HG03575 (cell line): ENCODE data around the gene DLGAP3.

Source experiments
- ATAC-seq: cut with Tn5 transposase; IDR thresholded peaks from one replicate; pipeline ENCODE4 v1.9.1; 2021; ENCODE audit not compliant: unreplicated experiment, insufficient number of reproducible peaks, low FRiP score; ENCODE audit errors: extremely low read depth

Gene DLGAP3

DNA sequence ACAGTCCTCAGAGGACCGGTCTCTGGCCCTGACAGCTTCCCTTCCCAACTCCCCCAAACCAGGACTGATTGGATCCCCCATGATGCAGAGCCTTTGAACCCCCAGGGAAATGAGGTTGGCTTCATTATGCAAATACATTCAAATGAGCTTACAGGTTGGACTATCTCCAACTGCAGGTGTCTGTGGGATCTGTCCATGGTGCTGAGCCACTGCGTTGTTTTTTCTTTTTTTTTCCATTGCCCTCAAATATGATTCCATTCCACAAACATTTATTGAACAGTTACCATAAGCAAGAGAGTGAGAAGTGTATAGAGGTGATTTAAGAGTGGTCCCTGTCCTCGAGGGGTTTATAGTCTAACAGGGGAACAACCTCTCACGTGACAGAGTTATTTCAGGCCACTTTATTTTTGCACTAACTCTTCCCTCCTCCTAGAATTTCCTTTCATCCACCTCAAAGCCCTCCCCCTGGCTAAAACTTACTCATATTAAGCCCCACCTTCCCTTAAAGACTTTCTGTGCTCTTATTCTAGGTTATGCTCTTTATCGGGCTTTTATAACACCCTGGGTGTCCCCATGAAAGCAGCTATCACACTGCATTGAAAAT is 21.9 kb downstream of the DLGAP3 start:
- no peak for ATAC-seq

- no peak for ATAC-seq
These were observed 22.7 kb downstream of the DLGAP3 start for GRCh38 chr1:34906756-34907155.

DNA sequence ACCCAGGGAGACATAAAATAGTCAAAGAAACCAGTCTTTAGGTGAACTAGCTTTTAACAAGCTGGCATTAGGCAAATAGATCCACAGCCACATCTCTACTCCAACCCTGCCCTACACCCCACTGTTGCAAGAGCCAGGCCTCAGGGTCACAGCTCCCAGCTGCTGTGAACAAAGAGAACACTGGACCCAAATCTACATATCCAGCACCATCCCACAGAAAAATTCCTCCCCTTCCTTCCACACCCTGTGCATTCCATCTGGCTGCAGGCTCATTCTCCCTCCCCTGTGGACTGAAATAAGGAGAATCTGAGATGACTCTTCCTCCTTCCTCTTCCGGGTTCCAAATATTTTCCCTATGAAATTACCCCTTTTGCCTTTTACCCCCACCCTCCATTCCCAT is 23.2 kb downstream of the DLGAP3 start:
- ATAC-seq, result no peak

DNA sequence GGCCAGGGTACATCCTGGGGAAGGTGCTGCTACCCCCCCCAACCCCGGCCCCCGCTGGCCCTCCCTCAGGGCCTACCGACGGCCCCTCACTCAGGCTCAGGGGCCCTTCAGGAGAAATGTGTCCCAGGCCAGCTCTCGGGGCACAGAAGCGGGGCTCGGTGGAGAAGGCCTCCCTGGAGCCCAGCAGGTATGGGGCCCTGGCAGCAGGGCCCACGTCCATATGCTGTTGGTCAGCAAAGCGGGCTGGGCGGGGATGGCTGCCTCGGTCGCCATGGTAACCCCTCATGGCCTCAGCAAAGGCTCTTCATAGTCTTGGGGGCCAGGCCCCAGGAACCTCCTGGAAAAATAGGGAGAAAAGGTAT is 24.4 kb downstream of the DLGAP3 start:
- ATAC-seq, result no peak

GRCh38 chr1:34904236-34905097 is 25.0 kb downstream of the DLGAP3 start:
- no peak for ATAC-seq

GRCh38 chr1:34901919-34902318 is 27.5 kb downstream of the DLGAP3 start:
- no peak for ATAC-seq

DNA sequence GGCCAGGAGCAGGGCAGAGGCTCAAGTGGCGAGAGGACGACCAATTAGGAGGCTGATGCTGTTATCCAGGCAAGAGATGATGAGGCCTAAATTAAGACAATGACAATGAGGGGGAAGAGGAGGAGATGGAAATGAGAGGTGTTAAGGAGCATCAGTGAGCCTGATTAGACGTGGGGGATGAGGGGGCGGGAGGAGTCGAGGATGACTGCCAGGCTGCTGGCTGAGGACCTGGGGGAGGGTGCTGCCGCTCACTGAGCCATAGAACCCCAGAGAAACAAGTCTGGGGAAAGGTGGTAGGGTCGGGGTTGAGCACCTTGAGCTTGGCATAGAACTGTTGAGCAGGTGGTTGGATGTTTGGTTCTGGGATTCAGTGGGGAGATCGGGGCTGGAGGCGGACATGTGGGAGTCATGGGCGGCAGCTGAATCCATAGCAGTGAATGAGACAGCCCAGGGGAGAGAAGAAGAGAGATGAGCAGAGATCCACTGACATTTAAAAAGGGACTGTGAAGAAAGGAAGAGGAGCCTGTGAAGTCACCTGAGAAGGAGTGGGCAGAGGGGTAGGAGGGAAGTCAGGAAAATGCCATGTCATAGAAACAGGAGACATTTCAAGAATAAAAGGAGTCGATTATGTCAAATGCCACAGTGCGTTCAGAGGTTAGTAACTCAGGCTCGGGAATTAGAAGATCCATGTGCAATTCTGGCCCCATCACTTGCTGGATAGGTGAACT is 28.5 kb downstream of the DLGAP3 start:
- ATAC-seq, result no peak

DNA sequence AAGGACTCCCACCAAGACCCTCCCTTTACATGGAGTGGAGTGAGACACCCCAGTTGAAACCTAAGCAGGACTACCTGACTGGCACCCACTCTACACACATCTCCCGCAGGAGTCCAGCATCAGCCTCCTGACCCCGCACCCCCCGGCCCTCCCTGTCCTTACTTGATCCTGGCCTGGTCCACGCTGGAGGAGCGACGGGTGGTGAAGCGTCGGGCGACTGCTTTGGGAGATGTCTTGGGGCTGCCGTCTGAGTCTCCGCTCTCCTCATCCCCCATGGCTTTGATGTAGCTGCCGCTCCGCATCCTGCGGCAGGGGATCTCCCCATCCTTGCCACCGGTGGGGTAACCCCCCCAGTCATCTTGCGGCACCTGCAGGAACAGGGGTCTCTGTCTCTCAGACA is 29.5 kb downstream of the DLGAP3 start:
- ATAC-seq, result no peak

DNA sequence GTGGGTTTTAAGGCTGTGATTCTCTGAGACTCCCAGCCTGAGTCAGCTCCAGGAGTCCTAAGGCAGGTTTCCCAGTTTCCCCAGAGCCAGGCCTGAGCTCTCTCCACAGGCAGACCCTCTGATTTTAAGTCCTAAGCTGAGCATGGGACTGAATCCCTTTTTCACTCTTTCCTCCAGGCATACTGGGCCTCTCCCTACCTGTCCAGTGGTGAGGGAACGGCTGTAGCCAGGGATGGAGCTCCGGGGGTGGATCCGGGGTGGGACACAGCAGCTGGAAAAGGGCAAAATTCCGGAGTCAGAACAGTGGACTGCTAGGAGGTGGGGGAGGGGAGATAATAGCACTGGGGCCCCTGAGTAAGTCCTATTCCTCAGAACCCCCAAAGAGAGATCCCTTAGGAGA is 30.0 kb downstream of the DLGAP3 start:
- no peak for ATAC-seq

DNA sequence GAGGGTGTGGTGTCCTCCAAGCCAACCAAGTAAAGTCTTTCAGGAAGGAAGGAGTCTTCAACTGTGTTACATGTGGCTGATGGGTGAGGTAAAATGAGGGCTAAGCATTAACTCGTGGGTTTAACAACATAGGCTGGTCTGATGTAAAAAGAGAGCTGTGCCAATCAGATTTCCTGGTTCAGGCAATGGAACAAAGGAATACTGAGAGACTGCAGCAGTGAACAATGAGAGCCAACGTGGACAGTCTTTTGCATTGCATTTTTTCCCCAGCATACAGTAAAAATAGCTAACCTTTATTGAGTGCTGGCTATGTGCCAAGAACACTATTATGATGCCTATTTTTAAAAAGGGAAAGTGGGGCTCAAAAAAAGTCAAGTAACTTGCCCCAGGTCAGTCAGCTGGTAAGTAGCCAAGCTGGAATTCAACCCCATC is 31.1 kb downstream of the DLGAP3 start:
- ATAC-seq, result no peak

DNA sequence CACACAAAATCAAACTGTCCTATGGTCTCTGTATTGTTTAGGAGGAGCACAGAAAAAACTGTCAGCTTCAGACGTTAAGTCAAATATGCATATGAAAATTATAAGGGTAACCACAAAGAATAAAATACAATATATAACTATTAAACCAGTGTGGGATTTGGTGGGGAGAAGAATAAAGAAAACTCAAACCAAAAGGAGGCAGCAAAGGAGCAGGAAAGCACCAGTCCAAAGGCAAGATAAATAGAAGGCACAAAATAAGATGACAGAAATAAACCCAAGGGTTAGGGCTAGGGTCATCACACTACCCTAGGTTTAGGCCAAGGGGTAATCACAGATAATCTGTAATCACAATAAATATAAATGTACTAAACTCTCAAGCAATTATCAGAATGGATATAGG is 32.8 kb downstream of the DLGAP3 start:
- no peak for ATAC-seq

- ATAC-seq, result no peak
These were observed 39.7 kb downstream of the DLGAP3 start for GRCh38 chr1:34889705-34890104.

GRCh38 chr1:34887593-34887992 is 41.9 kb downstream of the DLGAP3 start:
- no peak for ATAC-seq

- ATAC-seq, result no peak
These were observed 43.8 kb downstream of the DLGAP3 start for GRCh38 chr1:34885405-34886247.

GRCh38 chr1:34884961-34885360 is 44.5 kb downstream of the DLGAP3 start:
- no peak for ATAC-seq

DNA sequence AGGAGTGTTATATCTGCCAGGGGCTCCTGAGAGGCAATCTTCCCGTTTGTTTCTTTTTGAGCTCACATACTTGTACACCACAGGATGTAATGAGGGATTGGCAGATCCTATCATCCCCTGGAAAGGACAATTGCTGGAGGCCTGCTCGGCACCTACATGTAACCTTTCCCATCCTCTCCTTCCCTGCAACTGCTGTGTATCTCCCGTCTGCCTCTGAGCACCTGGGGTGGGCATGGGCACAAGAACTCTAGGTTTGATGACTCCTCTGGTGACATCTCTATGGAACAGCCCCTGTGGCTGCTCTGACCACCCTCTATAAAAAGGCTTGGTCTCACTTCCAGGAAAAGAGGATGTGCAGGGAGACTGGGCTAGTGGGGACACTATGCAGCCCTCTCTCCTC is 44.9 kb downstream of the DLGAP3 start:
- ATAC-seq, result no peak

DNA sequence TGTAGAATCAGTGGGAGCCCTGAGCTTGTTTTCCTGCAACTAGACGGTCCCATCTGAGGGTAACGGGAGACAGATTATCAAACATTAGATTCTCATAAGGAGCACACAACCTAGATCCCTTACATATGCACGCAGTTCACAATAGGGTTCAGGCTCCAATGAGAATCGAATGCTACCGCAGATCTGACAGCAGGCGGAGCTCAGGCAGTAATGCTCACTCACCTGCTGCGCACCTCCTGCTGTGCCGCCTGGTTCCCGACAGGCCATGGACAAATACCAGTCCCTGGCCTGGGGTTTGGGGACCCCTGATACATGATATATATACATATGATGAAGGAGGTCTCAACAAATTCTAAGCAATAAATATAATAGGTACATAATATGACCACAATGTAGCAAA is 50.2 kb downstream of the DLGAP3 start:
- no peak for ATAC-seq

DNA sequence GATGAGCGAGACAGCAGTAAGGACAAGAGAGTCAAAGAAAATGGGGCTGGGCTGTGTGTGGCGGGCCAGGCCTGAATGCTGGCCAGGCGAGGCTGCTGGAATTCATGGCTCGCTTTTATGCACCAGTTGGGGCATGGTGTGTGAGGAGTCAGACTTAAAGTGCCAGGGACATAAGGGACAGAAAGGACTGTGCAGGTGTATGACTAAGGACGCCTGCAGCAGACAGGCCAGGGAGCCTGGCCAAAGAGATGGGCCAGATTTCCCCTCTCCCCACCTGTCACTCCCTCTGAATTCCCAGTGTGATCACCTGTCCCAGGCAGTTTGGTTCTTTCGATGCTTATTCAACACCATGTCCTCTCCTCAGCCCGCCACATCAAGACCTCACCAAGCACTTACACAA is 53.0 kb downstream of the DLGAP3 start:
- ATAC-seq, result no peak

GRCh38 chr1:34874296-34874952 is 55.0 kb downstream of the DLGAP3 start:
- ATAC-seq, result no peak
